Activated CD4-positive, alpha-beta T cell treated with anti-CD3 and anti-CD28 coated beads, Interleukin-2, amount 50 U/mL, for 48 hours (primary cell): ENCODE results near the gene GPR31.

Experiments
- DNase-seq, 2 experiments: peaks; one replicate each; pipeline ENCODE4 v3.0.0-alpha.2; 2020

Gene GPR31

DNA sequence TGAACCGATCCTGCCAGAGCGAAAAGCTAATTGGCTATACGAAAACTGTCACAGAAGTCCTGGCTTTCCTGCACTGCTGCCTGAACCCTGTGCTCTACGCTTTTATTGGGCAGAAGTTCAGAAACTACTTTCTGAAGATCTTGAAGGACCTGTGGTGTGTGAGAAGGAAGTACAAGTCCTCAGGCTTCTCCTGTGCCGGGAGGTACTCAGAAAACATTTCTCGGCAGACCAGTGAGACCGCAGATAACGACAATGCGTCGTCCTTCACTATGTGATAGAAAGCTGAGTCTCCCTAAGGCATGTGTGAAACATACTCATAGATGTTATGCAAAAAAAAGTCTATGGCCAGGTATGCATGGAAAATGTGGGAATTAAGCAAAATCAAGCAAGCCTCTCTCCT lies 20.7 kb downstream of the GPR31 start:
- DNase-seq = no peak

DNA sequence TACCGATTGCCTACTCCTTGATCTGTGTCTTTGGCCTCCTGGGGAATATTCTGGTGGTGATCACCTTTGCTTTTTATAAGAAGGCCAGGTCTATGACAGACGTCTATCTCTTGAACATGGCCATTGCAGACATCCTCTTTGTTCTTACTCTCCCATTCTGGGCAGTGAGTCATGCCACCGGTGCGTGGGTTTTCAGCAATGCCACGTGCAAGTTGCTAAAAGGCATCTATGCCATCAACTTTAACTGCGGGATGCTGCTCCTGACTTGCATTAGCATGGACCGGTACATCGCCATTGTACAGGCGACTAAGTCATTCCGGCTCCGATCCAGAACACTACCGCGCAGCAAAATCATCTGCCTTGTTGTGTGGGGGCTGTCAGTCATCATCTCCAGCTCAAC lies 21.4 kb downstream of the GPR31 start:
- no peak for DNase-seq

DNA sequence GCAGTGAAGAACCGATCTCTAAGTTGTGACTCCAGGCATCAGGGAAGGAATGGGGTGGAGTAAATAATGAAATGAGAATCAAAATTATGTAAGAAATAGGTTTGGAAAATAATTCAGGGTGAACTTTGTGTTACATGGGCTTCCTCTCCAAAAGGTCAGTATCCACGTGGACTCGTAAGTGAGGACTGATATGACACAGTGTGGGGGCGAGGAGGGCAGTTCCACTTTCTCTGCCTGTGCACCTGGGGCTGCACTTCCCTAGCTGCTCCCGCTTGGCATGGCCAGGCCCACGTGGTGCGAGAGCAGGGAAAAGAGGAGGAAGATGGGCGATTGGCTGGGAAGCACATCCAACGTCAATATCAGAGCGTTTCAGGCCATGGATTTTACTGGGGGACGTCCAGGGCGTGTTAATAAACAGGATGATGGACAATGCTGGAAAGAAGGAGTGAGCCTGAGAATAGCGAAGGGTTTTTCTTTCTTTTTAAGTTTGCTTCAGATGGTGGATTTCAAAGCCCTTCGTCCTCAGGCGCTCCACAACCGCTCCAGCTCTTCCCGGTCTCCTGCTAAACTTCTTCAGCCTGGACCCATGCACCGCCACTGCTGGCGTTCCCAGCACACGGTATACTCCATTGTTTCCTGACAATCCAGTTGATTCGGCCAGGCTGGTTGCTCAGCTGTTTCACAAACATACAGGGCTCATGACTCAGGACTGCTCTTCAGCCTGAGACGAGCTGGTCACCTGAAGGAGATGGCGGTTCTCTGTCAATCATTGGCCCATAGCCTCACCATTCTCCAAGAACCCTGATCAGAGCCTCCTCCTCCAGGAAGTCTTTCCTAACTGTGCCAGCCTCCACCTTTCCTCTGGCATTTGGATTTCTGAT lies 23.1 kb downstream of the GPR31 start:
- no peak for DNase-seq

DNA sequence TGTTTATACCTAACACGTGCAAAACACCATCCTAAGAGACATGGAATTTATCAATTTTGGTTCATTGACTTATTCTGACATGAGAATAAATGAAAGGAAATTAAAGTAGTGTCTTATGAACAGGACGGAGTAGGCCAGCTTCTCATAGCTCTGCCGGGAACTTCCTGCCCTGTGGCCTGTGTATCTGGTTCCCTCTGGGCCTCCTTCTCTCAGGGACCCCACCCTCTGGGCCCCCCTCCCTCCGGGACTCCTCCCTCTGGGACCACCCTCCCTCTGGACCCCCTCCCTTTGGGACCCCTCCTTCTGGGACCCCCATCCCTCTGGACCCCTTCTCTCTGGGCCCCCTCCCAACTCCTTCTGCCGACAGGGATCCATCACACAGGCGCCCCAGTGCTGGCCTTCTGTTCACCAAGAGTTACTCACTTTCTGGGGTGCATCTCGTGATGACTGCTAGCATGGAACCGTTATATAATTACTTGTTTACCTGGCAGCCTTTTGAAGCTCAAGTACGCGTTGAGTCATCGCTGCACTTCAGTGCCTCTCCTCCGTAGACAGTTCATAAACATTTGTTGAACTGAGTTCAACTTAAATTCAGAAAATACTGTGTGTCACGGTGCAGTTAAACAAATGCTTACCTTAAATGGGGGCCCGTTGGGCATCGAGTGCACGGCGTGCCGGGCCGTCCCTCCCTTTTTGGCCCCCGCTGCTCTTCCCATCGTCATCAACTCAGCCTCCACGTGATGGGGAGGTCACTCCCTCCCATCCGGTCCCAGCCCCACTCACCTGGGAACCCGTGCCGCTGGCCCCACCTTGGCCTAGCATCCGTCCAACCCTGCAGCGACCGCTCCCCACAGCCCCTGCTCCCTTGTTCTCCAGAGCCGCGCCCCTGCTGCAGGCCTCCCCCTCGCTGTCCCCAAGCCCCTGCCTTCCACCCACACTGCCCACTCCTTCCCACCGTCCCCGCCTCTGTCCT lies 26.8 kb downstream of the GPR31 start:
- no peak for DNase-seq

DNA sequence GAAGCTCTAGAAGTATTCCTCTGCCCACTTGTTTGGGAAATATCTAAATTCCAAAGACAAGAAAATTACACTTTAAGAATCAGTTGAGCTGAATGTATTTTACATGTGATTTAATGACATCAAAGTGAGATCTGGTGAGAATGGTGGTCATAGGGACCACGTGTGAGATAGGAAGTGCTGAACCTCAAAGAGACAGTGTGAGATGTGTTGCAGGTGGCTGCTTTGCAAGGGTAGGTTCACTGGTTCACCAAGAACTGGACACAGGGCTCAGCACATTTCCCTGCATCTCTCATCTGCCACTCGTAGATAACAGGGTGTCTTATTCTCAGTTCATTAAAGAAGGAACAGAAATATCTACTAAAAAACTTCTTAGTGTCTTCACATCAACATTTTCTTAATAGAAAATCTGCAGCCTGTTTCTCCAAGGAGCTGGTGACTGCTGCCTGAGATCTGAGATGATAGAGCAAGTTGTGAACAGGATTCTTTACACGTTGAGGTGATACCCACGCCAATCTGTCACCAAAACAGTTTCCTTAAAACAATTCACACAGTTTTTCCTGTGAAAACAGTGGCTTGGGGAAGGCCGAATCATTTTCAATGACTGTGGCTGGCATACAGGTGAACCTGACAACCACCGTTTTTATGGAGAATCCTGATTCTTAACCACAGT lies 27.6 kb downstream of the GPR31 start:
- no peak for DNase-seq

DNA sequence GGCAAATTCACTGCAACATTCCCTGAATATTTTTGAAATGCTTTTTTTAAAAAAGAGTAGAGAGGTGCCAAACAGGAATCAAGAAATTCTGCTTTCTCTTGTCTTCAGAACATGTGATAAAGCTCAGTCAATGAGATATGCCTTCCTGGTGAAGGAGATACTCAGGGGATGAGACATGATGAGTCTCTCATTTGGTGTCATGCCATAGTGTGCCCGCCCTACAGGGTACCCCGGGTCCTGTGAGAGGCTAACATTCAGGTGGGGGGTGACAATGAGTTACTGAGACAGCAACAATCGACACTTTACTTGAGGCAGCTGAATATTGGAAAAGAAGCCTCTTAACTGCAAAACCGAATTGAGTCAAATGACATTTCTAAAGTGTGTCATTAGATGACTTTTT lies 28.2 kb downstream of the GPR31 start:
- no peak for DNase-seq

DNA sequence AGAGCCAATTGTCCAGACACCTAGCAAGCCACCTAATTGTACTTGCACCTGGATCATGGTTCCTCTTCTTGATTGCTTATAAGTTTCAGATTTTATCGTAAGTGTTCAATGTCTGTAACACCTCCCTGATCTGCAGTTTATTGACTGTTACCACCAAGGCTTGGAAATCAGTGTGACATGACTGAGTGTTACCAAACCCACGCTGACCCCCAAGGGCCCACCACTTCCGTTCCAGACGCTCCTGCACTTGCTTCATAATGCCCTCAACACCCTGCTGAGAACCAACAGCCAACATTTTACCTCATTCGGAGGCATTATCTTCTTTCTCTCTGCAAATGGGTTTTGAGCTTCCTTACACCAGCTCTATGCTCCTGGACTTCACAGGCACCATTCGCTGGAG lies 28.6 kb downstream of the GPR31 start:
- DNase-seq = no peak

DNA sequence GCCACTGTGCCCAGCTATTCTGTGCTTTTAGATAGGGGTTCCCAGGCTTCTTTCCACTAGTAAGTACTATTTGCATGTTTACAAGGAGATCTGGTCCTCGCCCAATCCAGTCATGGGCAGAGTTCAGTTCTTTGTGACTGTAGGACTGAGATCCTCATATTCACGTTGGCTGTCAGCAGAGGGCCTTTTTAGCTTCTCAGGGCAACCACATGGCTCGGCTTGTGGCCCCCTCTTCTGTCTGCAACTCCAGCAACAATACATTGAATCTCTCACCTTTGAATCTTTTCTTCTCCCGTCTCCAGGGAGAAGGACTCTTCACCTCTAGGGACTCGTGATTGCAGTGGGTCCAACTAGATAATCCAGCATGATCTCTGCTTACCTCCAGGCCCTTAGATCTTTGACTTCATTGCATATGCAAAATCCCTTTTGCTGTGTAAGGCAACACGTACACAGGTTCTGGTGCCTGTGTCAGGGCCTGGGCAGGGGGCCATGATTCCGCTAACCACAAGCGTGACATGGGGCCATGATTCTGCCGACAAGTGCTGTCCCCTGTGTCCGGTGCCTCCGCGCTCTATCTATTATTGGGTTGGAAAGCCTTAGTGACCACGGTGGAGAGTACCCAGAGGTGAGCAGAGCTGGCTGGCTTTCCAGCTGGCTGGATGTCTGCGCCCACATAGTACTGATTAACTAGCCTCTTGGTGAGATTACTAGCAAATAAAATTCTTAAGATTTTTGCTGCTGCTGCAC lies 29.8 kb downstream of the GPR31 start:
- no peak for DNase-seq

DNA sequence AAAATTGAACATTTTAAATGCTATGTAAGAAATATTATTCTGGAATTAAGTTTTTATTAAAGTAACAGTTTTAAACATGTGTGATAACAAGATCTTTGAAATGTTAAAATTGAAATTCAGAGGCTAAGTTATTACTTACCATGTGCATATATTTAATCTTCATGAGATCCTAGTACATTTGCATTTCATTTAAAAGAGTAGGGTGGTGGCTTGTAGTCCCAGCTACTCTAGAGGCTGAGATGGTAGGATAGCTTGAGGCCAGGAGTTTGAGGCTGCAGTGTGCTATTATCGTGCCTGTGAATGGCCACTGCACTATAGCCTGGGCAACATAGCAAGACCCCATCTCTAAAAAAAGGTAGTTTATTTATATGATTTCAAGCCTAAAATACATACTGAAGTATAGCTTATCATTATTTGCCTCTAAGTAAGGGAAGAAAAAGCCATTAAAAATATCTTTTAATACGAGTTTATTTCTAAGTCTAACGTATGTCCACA lies 31.9 kb downstream of the GPR31 start:
- DNase-seq = no peak

DNA sequence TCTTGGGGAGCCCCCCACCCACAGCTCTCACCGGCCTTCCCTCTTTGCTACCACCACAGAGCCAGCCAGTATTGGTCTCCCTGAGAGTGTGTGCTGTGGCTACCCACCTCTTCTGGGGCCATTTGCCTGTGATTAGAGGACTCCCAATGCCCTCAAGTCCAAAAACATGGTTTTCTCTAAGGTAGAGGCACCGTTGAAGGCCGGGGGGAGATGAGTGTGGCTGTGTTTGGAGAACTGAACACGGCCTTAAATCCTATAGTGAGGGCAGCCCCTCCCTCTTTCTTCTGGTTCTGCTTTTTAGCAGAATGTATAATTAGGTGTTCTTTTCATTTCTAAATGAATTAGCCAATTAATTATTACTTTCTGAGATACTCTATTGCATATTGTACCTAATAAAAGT lies 32.4 kb downstream of the GPR31 start:
- no peak for DNase-seq

DNA sequence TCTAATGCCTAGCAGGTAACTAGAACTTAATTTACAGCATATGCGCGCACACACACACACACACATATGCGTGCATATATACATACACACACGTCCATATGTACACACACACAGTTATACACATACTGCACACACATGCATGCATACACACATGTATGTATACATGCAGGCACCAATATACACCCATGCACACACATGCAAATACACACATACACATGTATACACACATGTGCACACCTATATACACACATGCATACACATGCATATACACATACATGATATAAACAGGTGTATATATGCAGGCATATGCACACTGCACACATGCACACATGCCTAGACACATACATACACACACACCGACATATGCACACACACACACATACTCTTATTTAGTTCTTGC lies 33.0 kb downstream of the GPR31 start:
- no peak for DNase-seq

DNA sequence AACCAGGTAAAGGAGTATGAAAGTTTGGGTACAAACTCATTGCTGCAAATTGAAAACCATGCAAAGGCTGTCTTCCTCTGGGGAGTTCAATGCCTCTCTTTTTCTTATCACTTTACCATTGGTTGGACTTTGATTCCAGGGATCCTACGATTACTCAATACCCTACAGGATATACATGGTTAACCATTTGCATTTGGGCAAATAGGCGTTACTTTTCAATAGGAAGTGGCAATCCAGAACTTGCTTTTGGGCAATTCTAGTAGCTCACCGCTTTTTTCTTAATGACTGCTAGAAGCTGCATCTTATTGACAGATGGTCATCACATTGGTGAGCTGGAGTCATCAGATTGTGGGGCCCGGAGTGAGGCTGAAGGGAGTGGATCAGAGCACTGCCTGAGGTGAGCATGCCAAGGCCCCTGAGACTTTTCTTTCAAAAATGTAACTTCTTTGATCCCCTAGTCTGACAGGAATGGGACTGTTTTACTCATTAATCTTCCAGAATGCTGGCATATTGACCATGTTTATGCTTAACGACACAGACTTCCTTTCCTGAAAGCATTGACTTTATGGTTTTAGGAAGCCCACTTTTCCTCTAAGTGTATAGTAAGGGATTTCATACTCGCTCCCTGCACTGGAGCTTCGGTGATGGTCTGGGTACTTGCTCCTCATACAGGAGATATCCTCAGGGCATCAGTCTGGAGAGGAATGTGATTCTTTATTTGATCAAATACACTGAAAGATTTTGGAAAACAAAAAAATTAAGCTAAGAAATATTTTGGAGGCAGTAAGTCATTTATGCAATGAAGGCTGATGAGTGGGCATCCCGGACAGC lies 34.7 kb downstream of the GPR31 start, which contains the start of gene CCR6:
CCR6 (plus strand) TSS at position 270 of the 831 bp plus-strand sequence. CDS start 13,039 bp downstream, outside the sequence.
- DNase-seq = no peak

DNA sequence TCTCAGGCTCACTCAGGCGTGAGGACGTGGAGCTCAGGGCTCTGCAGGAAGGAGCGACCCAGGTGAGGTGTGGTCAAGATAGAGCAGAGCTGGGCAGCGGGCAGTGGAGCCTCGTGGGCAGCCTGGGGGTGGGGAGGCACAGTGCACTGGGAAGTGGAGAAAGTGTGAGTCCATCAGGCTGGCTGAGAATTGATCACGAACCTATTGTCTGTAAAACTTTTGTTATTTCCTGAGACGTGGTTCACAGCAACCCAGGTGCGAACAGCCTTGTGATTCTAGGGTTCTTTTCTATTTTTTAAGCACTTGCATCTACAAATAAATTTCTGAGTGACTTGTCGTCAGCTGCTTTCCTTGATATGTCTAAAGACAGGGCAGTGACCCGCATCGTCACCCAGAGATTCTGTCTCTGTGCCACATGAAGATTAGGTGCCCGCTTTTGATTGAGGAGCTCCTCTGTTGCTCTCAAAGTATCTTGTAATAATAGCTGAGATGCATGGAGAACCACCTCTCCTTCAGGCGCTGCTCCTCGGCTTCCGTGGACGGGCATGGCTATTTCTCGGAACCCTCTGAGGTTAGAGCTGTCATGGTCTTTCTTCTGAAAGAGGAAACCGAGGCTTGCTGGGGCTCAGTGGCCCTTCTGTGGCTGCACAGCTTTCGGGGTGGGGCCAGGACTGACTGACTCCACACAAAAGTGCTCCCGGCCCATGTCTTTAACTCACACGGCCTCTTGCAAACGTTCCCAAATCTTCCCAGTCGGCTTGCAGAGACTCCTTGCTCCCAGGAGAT lies 35.5 kb downstream of the GPR31 start:
- no peak for DNase-seq

DNA sequence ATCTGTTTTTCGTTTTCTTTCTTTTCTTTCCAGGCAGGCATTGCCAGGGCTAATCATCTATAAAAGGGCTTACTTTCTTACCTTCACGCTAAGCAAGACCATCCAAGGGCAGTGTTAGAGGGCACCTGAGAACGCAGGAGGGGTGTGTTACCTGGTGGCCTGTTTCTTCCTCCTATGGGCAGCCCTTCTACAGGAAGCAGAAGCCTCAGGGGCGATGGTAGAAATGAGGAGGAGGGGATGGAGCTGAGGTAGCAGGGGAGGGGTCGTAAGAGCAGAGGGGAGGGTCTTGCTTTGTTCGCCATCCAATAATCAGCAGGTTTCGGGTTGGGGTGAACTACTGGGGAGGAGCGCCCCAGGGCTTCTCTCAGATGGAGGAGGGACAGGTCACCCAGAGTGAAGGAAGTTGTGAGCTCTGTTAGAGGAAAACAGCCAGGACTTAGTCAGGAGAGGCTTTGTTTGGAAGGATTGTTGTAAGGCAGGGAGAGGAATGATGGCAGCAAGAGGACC lies 36.4 kb downstream of the GPR31 start:
- DNase-seq = no peak

DNA sequence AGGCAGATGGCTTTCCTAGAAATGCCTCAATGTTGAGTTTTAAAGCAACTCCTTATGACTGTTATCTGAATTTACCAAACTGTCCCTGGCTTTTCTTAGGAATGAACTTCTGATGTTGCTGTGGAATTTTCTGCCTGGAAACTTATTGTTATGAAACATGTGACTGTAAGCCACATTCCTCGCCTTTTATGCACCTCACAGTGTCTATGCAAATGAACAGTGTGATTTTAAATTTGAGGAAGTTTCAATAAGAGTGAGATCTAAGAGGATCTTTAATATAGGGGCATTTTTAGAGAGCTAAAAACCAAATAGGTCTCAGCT lies 37.2 kb downstream of the GPR31 start:
- no peak for DNase-seq

DNA sequence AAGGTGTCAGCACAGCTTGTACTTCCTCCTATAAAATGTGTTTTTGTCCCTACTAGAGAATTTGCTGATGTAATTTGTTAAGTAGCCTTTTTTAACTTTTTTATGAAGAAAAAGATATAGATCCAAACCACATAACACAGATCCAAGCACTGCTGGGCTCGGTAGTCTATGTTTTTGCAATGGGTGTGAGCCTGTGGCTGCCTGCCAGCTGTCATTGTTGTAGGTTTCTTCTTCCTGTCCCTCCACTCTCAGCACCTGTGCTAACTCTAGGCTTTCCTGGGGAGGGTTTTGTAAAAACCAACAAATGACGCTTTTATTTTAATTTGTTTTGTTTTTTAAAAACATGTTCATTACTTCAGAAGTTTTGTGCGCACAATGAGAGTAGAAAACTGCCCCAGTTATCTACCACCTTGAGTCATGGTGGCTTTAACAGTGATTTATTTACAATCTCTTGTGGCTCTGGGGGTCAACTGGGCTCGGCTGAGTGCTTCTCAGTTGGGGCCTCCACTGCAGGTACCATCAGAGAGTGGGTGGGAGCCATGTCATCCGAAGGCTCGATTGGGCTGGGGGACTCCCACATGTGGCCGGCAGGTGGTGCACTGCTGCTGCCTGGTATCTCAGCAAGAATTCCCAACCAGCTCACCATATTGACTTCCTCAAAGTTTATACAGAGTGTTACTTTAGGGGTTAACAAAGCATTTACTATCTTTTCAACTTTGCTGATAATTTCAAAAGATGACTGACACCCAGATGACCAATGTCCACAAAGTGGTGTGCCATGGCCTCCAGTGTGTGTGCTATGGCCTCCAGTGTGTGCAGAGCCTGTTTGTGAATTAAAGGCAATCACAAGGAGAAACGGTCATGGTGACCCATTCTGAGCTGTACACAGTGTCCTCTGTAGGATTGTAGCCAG lies 37.9 kb downstream of the GPR31 start:
- peak in 1 of 2 experiments; percentile 41 for DNase-seq

DNA sequence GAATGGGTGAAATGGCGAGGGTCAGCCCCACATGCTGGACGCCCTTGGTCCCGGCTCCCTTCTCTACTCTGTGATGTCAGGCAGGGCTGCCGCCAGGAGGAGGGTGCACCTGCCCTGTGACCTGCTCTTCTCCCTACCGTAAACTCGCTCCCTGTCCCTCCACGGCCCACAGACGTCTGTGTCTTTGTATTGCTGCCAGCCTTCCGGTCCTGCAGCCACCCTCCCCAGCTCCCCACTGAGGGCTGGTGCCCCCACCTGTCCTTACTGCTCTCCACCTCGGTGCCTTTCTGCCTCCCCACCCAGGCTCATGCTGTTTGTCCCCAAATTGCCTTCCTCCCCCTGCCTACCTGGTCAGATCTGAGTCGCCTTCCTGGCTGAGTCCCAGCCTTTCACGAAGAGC lies 38.9 kb downstream of the GPR31 start:
- DNase-seq = no peak

DNA sequence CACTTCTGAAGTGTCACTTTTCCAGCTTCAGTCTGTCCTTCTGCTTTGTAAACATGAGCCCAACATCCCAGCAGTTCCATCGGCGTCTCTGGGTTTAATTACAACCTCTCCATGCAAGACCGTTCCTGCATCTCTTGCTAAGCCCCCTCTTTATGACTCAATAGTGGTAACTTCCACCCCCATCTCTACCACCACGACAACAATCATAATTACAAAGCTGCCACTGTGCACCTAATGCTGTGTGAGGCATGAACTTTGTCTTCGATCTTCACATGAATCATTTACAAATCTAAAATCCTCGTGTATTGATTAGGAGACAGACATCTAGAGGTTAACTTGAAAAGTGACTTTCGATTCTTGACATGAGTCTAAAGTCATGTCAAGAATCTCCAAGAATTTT lies 39.8 kb downstream of the GPR31 start:
- no peak for DNase-seq

DNA sequence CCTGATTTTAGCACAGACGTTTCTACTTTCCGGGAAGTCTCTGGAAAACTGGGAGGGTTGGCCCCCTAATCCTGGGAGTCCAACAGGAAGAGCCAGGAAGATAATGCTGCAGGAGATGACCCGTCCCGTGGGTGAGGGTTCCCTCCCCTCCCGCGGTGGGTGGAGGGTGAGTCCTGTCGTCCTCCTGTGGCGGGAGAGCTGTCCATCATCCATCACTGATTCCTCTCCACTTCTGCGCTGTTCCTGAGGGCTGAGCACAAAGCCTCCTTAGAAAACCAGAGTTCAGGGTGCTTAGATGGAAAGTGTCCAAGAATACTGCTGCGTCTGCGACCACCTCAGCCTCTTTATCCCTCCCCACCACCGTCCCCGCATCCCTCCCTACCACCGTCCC lies 40.9 kb downstream of the GPR31 start:
- no peak for DNase-seq
